NCI-H1417 treated with DMSO at 0.1 percent for 48 hours (cell line): ENCODE measurements around the gene DOK1.
A peak's percentile ranks its signal among the peaks of the same experiment; 100 is the strongest.

ENCODE experiments used
- DNase-seq: peaks from one replicate; lab custom pipeline; 2025; lab: John Stamatoyannopoulos, UW

The DOK1 gene

GRCh38 chr2:74525717-74526648 lies 28.5 kb upstream of the DOK1 start, which contains the start of gene DQX1:
Gene DQX1, minus strand, starts transcription at chr2:74526231. Its CDS starts 502 bp downstream, at chr2:74525729.
- DNase-seq = no peak

DNA sequence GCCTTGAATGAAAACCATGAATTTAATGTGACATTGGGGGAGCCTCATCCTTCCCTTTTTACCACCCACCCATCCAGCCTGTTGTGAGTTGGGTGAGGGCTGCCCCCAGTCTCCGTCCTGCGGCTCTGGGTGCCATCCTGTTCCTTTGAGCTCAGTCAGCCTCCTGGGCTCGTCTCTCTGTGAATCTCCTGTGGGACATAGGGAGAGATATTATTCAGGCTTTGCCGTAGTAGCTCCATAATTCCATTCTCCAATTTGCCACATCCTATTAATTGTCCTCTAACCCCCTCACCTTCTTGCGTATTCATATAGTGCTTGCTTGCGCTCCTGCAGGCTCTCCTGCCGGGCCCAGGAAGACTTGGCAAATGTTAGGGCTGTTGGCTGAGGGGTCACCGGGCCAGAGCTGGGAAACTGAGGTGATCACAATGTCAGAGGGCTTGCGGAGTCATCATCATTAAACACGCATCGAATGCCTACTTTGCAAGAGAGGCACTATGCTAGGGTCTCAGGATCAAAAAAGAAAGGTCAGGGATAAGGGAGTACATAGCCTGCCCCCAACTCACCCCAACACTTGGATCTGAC lies 27.8 kb upstream of the DOK1 start:
- DNase-seq = no peak

- DNase-seq = no peak
These were observed 26.8 kb upstream of the DOK1 start for GRCh38 chr2:74527741-74528140.

DNA sequence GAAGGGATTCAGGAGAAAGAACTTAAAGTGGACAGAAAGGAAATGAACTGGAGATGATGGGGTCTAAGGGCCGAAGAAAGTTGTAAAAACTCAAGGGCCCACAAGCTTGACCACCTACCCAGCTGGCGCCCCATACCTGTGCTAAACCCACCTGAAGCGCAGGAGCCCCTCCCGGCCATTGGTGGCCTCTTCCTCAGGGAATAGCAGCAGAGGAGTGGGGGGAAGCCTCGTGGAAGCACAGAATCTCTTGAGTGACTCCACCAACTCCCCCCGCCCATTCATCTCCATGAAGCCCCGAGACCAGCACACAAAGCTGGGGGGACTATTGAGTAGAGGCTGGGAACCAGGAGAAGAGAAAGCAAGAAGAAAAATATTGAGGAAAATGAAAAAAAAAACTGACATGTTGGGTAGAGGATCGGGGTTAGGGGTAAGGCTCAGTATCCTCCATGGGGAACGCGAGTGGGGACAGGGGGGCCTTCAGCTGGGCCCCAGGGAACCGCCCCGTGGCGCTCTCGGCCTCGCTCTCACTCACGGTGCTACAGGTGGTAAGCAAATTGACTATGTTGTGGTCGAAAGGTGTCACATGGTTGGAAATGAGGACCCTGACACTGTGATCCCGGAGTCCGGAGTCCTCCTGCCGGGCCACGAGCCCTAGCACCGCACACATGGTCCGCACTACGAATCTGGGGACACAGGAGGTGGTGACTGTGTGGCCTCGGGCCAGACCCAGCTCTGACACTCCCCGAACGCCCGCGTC lies 25.7 kb upstream of the DOK1 start:
- no peak for DNase-seq

- DNase-seq = peak; percentile 84
These were observed 24.9 kb upstream of the DOK1 start, which contains the start of the genes AUP1 and HTRA2 for GRCh38 chr2:74529357-74530238. Gene AUP1, minus strand, starts transcription at chr2:74529706. Its CDS starts 77 bp downstream, at chr2:74529629. Gene HTRA2, plus strand, starts transcription at chr2:74529933. Its CDS starts 74 bp downstream, at chr2:74530007.

GRCh38 chr2:74530239-74531187 lies 24.0 kb upstream of the DOK1 start:
- DNase-seq = no peak

GRCh38 chr2:74531666-74532065 lies 22.9 kb upstream of the DOK1 start:
- no peak for DNase-seq

DNA sequence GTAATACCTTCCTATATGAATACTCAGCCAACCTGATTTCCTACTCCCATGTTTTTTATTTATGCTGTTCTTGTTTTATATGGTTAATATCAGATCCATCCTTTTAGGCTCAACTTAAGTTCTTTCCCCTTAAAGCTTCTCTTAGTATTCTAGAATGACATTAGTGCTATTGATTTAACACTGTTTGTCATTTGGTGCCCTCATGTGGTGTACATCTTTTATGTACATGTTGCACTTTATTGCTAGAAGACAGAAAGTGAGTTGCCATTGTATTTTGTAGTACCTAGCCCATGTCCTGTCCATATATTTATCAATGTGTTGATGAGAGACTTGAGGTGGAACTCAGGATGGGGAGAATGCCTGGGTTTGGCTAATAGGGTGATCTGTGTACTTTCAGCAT lies 22.3 kb upstream of the DOK1 start:
- DNase-seq = no peak

DNA sequence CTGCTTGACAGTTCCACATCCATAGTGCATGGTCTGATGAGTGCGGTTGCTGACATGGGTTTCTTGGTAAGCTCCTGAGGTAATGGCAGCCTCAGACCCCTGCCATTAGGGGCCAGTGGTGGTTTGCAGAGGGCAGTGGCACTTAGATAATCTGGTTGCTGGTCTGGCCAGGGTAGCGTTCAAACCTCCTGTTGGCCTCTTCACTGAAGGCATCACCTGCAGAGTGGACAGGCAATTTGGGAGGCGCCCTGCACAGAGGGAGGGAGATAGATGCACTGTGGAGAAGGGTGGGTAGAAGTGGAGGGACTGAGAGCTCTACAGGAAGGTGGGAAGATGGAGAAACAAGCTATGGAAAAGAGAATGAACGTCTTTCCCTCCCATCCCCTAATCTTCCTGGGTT lies 21.1 kb upstream of the DOK1 start:
- no peak for DNase-seq

DNA sequence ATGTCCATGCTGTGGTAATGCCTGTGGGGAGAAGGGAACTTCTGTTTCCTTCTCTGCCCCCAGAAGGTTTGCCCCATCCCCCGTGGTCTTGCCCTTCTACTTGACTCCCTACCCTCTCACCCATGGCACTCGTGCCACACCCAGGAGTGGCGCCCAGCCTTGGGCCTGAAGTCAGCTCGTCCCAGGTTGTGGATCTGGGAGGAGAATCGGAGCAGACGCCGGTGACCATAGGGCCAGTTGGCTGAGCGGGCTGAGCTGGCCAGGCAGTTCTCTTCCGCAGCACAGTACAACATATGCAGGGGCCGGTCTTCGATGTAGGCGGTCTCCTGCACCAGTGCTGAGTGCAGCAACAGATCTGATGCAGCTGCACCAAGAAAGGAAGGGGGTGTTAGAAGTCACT lies 20.1 kb upstream of the DOK1 start:
- no peak for DNase-seq

GRCh38 chr2:74535440-74535965 lies 19.0 kb upstream of the DOK1 start:
- DNase-seq = no peak

DNA sequence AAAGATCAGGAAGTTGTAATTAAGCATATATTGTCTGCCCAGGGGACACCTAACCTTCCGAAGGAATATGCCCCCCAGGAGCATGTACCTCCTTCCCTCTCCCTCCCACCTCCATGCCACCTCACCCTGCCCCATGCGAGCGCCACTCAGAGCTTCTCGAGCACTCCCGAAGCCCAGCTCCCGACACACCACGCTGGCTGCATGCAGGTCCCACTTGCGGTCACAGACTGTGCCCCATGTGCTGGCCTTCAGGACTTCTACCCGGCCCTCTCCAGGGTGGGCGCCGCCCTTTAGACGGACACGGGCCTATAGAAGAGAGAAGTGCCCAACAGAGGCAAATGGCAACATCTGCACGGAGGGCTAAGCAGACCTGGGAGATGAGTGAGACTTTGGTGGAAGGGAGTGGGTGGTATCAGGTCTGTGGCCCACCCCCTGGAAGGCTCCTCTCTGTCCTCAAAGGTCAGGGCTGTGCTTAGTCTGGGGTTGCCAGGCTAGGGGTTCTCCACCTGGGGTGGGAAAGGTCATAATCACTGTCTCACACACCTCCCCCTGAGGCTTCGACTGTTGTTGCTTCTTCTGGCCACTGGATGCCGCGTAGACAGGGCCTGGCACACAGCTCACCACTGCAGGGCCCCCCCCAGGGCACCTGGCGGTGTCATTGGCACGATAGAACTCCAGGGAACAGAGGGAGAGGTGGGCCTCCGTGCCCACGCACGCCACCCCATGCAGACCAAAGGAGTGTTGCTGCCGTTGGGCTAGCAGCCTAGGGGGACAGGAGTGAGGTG lies 18.2 kb upstream of the DOK1 start:
- no peak for DNase-seq

- no peak for DNase-seq
These were observed 17.4 kb upstream of the DOK1 start for GRCh38 chr2:74537140-74537539.

DNA sequence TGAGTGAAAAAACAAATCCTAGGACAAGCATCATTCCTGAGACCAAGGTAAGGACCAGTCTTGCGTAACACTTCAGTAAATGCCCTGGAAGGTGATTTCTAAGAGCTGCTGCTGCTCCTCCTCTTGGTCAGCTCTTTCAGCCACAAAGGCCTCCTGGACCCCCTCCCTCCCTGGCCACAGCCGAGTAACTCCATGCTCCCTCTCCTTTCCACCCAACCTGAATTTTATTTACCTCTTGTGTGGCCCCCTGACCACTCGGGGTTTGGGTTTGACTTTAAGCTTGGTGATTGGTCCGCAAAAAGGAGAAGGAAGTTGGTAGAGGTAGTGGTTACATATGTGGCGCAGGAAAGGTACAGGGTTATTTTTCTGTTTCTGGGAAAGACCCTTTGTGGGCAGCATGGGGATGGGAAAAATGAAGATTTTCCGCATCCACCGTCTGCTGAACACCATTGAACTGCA lies 15.6 kb upstream of the DOK1 start:
- no peak for DNase-seq

DNA sequence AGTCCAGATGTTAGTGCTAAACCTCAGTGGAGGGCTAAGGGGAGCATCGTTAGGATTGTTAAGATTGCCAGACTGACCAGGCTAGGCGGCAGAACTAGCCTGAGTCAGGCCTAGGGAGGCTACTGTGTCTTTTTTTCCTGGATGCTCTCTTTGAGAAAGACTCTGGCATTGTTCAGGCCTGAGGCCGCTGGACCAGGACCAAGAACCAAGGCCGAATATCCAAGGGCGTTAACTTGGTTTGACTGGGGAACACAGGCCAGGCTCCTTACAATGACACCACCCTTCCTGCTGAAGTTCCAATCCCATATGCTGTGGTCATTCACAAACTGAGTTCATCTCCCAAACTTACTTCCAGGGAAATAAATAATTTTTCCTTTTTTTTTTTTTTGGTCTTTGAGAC lies 14.2 kb upstream of the DOK1 start:
- DNase-seq = no peak

GRCh38 chr2:74542978-74543377 lies 11.5 kb upstream of the DOK1 start:
- DNase-seq = no peak

GRCh38 chr2:74544634-74545033 lies 9.9 kb upstream of the DOK1 start:
- DNase-seq = no peak

DNA sequence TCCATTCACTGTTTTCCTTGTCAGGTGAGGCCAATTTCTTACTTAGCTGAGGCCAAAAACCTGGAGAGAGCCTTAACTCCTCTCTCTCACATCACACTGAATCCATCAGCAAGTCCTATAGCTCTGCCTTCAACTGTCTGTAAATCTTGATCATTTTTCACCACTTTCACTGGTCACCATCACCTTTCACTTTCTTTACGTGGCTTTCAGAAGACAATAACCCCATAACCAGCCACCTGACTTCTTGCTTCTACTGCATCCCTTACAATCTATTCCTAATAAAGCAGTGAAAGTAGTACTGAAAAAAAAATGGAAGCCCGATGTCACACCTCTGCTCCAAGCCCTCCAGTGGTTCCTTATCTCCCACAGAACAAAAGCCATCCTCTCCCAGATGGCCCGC lies 8.5 kb upstream of the DOK1 start:
- no peak for DNase-seq

- DNase-seq = no peak
These were observed 6.1 kb upstream of the DOK1 start for GRCh38 chr2:74548285-74548899.
